ENCODE measurements around the gene EOLA2. TPM values are rescaled to one million over a fixed set of nuclear protein-coding genes. Genes with fewer than 3 reads are reported as not detected.
"Not testable (repeated sequence)": the region's sequence is repeated elsewhere in the genome, so short reads cannot be mapped to it uniquely, and the experiment has no call there.

The EOLA2 gene
- total and polyA plus RNA-seq, 2 of the 8 experiments (the other 6 are each of a cell fraction or from before 2014, with no cell fraction given), result 19.0 to 22.5 TPM

DNA sequence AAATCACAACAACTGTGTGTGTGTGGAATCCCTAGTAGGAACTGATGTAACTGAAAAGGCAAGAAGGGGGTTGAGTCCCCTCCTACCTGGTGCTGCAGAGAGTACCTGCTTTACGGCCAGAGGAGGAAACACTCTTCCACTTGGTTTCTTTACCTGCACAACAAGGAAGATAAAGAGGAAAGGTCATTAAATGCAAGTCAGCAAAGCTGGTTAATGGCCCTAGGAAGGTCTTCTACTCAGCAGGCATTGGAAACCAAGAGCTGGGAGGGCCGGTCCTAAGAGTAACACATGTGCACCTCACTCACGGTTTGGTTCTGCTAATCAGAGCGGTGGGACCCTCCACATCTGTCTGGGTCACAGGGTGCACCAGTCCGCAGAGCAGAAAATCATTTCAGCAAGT, 963 bp downstream of the EOLA2 start:
- H3K18ac ChIP-seq (ENCODE audit: extremely low read depth, low read length); POLR2A ChIA-PET (ENCODE audit: partially characterized antibody); H3K9me3 ChIP-seq (ENCODE audit: insufficient read depth in 2 of 2, low read depth in 1 of 2, low read length in 1 of 2); H2BK15ac ChIP-seq (ENCODE audit: low read length); H3K14ac ChIP-seq (ENCODE audit: insufficient read length); H3K27me3 ChIP-seq (replicated peaks in 1 of 4; ENCODE audit: control insufficient read depth in 3 of 4, extremely low read depth in 1 of 4, insufficient read depth in 3 of 4, low read length in 3 of 4); H3K79me1 ChIP-seq (ENCODE audit: low read depth, low read length); H3K27ac ChIP-seq (ENCODE audit: low read depth, low read length); H2AFZ ChIP-seq (ENCODE audit: low read length); H4K8ac ChIP-seq (ENCODE audit: extremely low read depth, insufficient read depth, low read length); DNase-seq (ENCODE audit: low read depth in 1 of 2, low spot score in 2 of 2); H4K5ac ChIP-seq (ENCODE audit: insufficient read length, low read depth, low read length); H2BK12ac ChIP-seq (ENCODE audit: low read depth, low read length); H3K4ac ChIP-seq (replicated peaks; ENCODE audit: insufficient read length, low read depth, low read length); H3K4me1 ChIP-seq (replicated peaks in 1 of 4; ENCODE audit: control insufficient read depth in 3 of 4, insufficient read depth in 4 of 4, low read length in 3 of 4); H3K79me2 ChIP-seq (ENCODE audit: control insufficient read depth in 1 of 2, insufficient read depth in 2 of 2, low read length in 2 of 2); H4K20me1 ChIP-seq (replicated peaks in 1 of 2; ENCODE audit: control insufficient read depth in 1 of 2, insufficient read depth in 2 of 2, low read length in 2 of 2); H2BK20ac ChIP-seq (ENCODE audit: low read length); H3K23ac ChIP-seq (ENCODE audit: insufficient read length); H4K91ac ChIP-seq (replicated peaks; ENCODE audit: insufficient read length, low read length); H2AK5ac ChIP-seq (ENCODE audit: low read depth, low read length); H3K36me3 ChIP-seq (ENCODE audit: control insufficient read depth in 2 of 4, insufficient read depth in 4 of 4, low read length in 3 of 4); H3K56ac ChIP-seq (replicated peaks; ENCODE audit: insufficient read length, low read depth, low read length); H3K23me2 ChIP-seq (ENCODE audit: low read depth, low read length); H2BK120ac ChIP-seq (replicated peaks; ENCODE audit: low read depth, low read length); H2BK5ac ChIP-seq (ENCODE audit: low read depth, low read length): not testable (repeated sequence)
- CTCF ChIA-PET (ENCODE audit: partially characterized antibody), result interaction anchor here (0.6 kb wide), 1 partner anchor 1134 kb away, joined by 3 read pairs; no protein-coding TSS in a partner anchor
- H3K4me3 ChIP-seq (ENCODE audit: extremely low read depth in 1 of 4, insufficient read depth in 2 of 4, low read depth in 3 of 4, low read length in 4 of 4), result peak overlapping the region; percentile 54 to 81 (median 58)
- H3K9ac ChIP-seq (replicated peaks in 1 of 4; ENCODE audit: extremely low read depth in 1 of 4, low read depth in 3 of 4, low read length in 3 of 4), result peak overlapping the region; percentile 40 to 79 (median 68); a peak in 6 of 7 replicates
- peak; percentile 7 for FAIRE-seq
- WGBS, 2 experiments (ENCODE audit: extremely low coverage in 1 of 2, insufficient coverage in 1 of 2, insufficient read length in 1 of 2, insufficient replicate concordance in 2 of 2, low coverage in 1 of 2, low lambda C conversion rate in 2 of 2, missing lambda C conversion rate in 1 of 2), result 60% methylated on average over 3 of the region's 5 CpGs; no CpG with 5 or more reads in 1 of the 2 experiments
- H3K4me2 ChIP-seq (ENCODE audit: insufficient read depth in 1 of 2, low read depth in 2 of 2, low read length in 2 of 2), result peak overlapping the region; percentile 77 to 82
